ENCODE results near the gene DDIT4L.
"Not testable (repeated sequence)": the region's sequence is repeated elsewhere in the genome, so short reads cannot be mapped to it uniquely, and the experiment has no call there.

Gene DDIT4L

GRCh38 chr4:100189820-100190642, at the start of gene DDIT4L:
TSS of gene DDIT4L (minus strand) at chr4:100190468. CDS start at chr4:100189983, 485 bp downstream.
- peak; percentile 29 for DNase-seq (ENCODE audit: low spot score)

- no peak for DNase-seq (ENCODE audit: low spot score)
Observed at GRCh38 chr4:100240008-100240407, 49.7 kb upstream of the DDIT4L start.

- DNase-seq (ENCODE audit: low spot score): no peak
Observed at GRCh38 chr4:100224721-100225120, 34.5 kb upstream of the DDIT4L start.

GRCh38 chr4:100224160-100224559, 33.9 kb upstream of the DDIT4L start:
- DNase-seq (ENCODE audit: low spot score): no peak

GRCh38 chr4:100208964-100209363, 18.7 kb upstream of the DDIT4L start:
- no peak for DNase-seq (ENCODE audit: low spot score)

GRCh38 chr4:100208459-100208858, 18.2 kb upstream of the DDIT4L start:
- no peak for DNase-seq (ENCODE audit: low spot score)

GRCh38 chr4:100206850-100207249, 16.6 kb upstream of the DDIT4L start:
- no peak for DNase-seq (ENCODE audit: low spot score)

GRCh38 chr4:100198061-100198460, 7.8 kb upstream of the DDIT4L start:
- DNase-seq (ENCODE audit: low spot score): no peak

GRCh38 chr4:100196388-100197071, 6.3 kb upstream of the DDIT4L start:
- DNase-seq (ENCODE audit: low spot score): not testable (repeated sequence)

- peak; percentile 19 for DNase-seq (ENCODE audit: low spot score)
Observed at GRCh38 chr4:100190643-100191600, 654 bp upstream of the DDIT4L start.

- no peak for DNase-seq (ENCODE audit: low spot score)
Observed at GRCh38 chr4:100188829-100189228, 1.4 kb downstream of the DDIT4L start.

- DNase-seq (ENCODE audit: low spot score): no peak
Observed at GRCh38 chr4:100187781-100188180, 2.5 kb downstream of the DDIT4L start.

- DNase-seq (ENCODE audit: low spot score): no peak
Observed at GRCh38 chr4:100184787-100185186, 5.5 kb downstream of the DDIT4L start.

- DNase-seq (ENCODE audit: low spot score): peak; percentile 16
Observed at GRCh38 chr4:100177855-100178254, 12.4 kb downstream of the DDIT4L start.

GRCh38 chr4:100177126-100177525, 13.1 kb downstream of the DDIT4L start:
- no peak for DNase-seq (ENCODE audit: low spot score)

GRCh38 chr4:100175858-100176257, 14.4 kb downstream of the DDIT4L start:
- no peak for DNase-seq (ENCODE audit: low spot score)

- DNase-seq (ENCODE audit: low spot score): no peak
Observed at GRCh38 chr4:100174985-100175383, 15.3 kb downstream of the DDIT4L start.

GRCh38 chr4:100170986-100171385, 19.3 kb downstream of the DDIT4L start:
- peak; percentile 88 for DNase-seq (ENCODE audit: low spot score)

GRCh38 chr4:100169491-100170485, 20.5 kb downstream of the DDIT4L start:
- peak; percentile 61 for DNase-seq (ENCODE audit: low spot score)

- DNase-seq (ENCODE audit: low spot score): no peak
Observed at GRCh38 chr4:100168521-100168920, 21.7 kb downstream of the DDIT4L start.

Data from kidney capillary endothelial cell (primary cell).